COLO668 (cell line): ENCODE measurements around the gene ALB.

Source experiments
- DNase-seq: peaks from one replicate; lab custom pipeline; 2025; ENCODE audit not compliant: unreplicated experiment; lab: John Stamatoyannopoulos, UW

The ALB gene

GRCh38 chr4:73450398-73451004 is 46.4 kb downstream of the ALB start:
- DNase-seq, result peak; percentile 79

GRCh38 chr4:73451404-73451803 is 47.3 kb downstream of the ALB start:
- no peak for DNase-seq

- DNase-seq, result no peak
These were observed 48.1 kb downstream of the ALB start for GRCh38 chr4:73451981-73452747.

DNA sequence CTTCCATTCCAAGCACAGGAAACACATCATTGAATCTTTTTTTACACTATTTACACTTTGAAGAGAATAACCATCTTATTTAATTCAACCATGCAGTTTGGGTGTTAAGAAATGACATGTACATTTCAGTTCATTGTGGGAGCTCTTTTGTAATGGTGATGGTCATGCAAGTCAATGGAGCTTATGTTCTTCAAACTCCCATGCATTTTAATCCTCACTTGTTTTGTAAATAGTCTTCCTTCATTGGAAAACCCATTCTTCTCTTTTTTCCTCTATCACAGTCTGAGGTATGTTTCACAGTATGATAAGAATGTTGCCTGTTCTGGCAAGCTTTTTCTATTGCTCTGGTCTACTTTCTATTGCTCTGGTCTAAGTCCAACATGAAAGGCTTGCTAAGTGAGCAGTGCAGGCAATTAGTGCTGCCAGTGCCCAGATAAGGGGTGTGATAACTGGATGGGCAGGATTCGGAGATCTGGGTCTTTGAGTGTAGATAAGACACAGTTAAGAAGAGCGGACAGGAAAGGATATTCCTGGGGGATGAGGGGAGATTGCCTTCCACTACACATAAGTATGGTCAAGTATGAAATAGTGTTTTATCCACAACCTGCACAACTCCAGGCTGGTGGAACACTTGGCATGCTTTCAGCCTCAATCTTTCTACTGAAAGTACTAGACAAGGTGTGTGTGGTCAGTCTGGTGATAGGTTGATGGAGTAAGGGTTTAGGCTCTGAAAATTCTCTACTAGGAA is 49.0 kb downstream of the ALB start:
- DNase-seq, result no peak

- no peak for DNase-seq
These were observed 49.6 kb downstream of the ALB start for GRCh38 chr4:73453701-73454005.

DNA sequence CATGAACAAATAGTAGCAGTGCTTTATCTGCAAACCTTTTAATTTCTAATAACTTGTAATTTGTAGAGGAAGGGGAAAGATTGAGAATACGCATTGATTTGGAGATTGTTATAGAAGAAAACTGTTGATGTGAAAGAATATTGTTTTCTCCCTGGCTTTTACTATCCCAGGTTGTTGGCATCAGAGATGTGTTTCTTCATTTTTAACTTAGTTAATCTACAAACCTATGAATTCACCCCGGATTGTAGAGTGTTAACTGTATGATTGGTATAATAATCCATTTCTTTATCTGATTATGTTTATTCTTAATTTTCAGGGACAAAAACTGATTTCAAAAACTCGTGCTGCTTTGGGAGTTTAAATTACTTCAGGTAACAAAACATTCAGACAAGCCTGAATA is 50.8 kb downstream of the ALB start:
- no peak for DNase-seq

- DNase-seq, result no peak
These were observed 52.3 kb downstream of the ALB start for GRCh38 chr4:73456177-73457022.

- DNase-seq, result no peak
These were observed 54.3 kb downstream of the ALB start for GRCh38 chr4:73458184-73459047.

DNA sequence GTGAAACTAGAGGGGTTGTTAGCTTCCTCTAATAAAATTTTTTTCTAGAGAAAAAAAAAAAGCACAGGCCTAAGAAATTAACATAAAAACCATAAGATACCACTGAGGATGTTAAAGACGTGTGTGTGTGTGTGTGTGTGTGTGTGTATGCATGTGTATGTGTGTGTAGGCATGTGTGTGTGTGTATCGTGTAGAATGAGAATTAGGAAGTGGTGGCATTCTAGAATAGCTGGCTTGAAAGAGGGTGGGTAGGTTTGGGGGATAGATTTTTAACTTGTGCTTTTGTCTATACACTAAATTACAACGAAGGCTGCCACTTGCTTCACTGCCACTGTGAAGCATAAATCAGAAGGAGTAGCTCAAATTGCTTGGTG is 54.9 kb downstream of the ALB start:
- no peak for DNase-seq

DNA sequence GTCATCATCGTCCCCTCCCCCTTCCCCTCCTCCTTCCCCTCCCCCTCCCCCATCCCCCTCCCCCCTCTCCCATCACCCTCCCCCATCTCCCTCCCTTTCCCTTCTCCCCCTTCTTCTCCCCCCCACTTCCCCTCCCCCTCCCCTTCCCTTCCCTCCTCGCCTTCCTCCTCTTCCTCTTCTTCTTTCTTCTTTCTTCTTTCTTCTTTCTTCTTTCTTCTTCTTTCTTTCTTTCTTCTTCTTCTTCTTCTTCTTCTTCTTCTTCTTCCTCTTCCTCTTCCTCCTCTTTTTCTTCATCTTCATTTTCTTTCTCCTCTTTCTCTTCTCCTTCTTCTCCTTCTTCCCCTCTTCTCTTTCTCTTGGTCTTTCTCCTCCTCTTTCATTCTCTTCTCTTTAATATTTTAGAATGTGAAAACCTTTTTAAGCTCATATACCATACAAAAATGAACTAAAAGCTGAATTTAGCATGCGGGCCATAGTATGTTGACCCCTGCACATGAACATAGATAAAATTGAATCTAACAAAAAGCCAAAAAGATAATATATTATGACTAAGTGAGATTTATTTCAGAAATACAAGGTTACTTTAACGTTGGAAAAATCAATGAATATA is 56.9 kb downstream of the ALB start:
- DNase-seq, result no peak

GRCh38 chr4:73468170-73468569 is 64.1 kb downstream of the ALB start:
- no peak for DNase-seq

DNA sequence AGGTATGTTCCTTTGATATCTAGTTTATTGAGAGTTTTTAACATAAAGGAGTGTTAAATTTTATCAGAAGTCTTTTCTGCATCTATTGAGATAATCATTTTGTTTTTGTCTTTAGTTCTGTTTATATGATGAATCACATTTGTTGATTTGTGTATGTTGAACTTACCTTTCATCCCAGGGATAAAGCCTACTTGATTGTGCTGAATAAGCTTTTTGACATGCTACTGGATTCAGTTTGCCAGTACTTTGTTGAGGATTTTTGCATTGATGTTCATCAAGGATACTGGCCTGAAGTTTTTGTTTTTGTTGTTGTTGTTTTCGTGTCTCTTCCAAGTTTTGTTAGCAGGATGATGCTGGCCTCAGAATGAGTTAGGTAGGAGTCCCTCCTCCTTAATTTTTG is 66.6 kb downstream of the ALB start:
- no peak for DNase-seq
